Lung microvascular endothelial cell (primary cell): ENCODE measurements around the gene IMPDH2. TPM values are rescaled to one million over a fixed set of nuclear protein-coding genes. Genes with fewer than 3 reads are reported as not detected.
A peak's percentile ranks its signal among the peaks of the same experiment; 100 is the strongest.

ENCODE experiments used
- DNase-seq, 2 donors: peaks; one replicate each; pipeline versions ENCODE4 v3.0.0 to v3.0.0-alpha.2; 2010; ENCODE audit warnings: low read depth in 2 of 2
- total RNA-seq: library from RNA; depleted of rRNA; stranded (reverse); fragments of >200 nt; gene quantifications from 2 replicates; pipeline ENCODE4 v1.2.1, GENCODE V29; 2014

The IMPDH2 gene
- total RNA-seq, 1 donor from 2014 or later = 130 TPM

GRCh38 chr3:48984663-48985062, 44.5 kb downstream of the IMPDH2 start:
- DNase-seq = peak in 1 of 2 donors; percentile 17

GRCh38 chr3:48983096-48983495, 46.1 kb downstream of the IMPDH2 start:
- DNase-seq = no peak

GRCh38 chr3:48982686-48983085, 46.5 kb downstream of the IMPDH2 start:
- DNase-seq = no peak

- DNase-seq = no peak
These were observed 47.2 kb downstream of the IMPDH2 start for GRCh38 chr3:48982016-48982415.

- DNase-seq = no peak
These were observed 48.9 kb downstream of the IMPDH2 start for GRCh38 chr3:48980295-48980694.

GRCh38 chr3:48979451-48979850, 49.7 kb downstream of the IMPDH2 start:
- DNase-seq = no peak

Other genes with a start within 250 kb of the IMPDH2 start
- 22.9 and 26.6 TPM in 2 replicates for gene PRKAR2A, start 181.5 kb downstream of the IMPDH2 start, total RNA-seq
- 15.3 and 25.2 TPM in 2 replicates for gene SLC25A20, start 130.5 kb downstream of the IMPDH2 start, total RNA-seq
- 46.0 and 69.0 TPM in 2 replicates for gene ARIH2, start 110.6 kb downstream of the IMPDH2 start, total RNA-seq
- 1.6 and 5.7 TPM in 2 replicates for gene P4HTM, start 39.2 kb downstream of the IMPDH2 start, total RNA-seq
- 61.5 and 99.6 TPM in 2 replicates for gene WDR6, start 22.0 kb downstream of the IMPDH2 start, total RNA-seq
- gene DALRD3, start 10.8 kb downstream of the IMPDH2 start, total RNA-seq = 29.4 and 30.6 TPM in 2 replicates
- gene NDUFAF3, start 7.3 kb downstream of the IMPDH2 start, total RNA-seq = 57.1 and 76.4 TPM in 2 replicates
- 52.3 and 56.0 TPM in 2 replicates for gene QRICH1, start 64.7 kb upstream of the IMPDH2 start, total RNA-seq
- gene QARS1, start 75.4 kb upstream of the IMPDH2 start, total RNA-seq = 325 and 387 TPM in 2 replicates
- gene USP19, start 91.4 kb upstream of the IMPDH2 start, total RNA-seq = 21.6 and 36.9 TPM in 2 replicates
- 580 and 1,189 TPM in 2 replicates for gene LAMB2, start 103.7 kb upstream of the IMPDH2 start, total RNA-seq
- gene CCDC71, start 136.9 kb upstream of the IMPDH2 start, total RNA-seq = 10.7 and 20.2 TPM in 2 replicates
- 46.9 and 144 TPM in 2 replicates for gene KLHDC8B, start 142.2 kb upstream of the IMPDH2 start, total RNA-seq
- gene C3orf62, start 247.8 kb upstream of the IMPDH2 start, total RNA-seq = 1.3 and 1.8 TPM in 2 replicates